ENCODE measurements around the gene KHSRP.
"Not testable (repeated sequence)": the region's sequence is repeated elsewhere in the genome, so short reads cannot be mapped to it uniquely, and the experiment has no call there.

KHSRP gene

GRCh38 chr19:6448045-6448444, 23.4 kb upstream of the KHSRP start:
- DNase-seq = no peak

DNA sequence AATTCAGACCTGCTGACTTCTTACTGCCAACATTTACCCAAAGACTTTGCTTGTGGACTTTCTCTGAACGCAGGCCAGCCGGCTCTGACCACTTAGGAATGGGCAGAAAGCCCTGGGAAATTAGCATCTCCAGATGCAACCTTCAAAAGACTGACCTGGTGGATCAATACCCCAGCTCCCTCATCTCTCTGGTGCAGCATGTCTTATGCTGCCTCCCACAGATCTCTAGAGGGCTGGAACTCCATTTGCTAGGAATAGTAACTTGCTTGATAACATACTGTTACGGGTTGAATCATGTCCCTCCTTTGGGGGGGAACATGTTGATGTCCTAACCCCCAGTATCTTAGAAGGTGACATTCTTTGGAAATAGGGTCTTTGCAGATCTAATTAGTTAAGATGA, 21.8 kb upstream of the KHSRP start:
- DNase-seq = no peak

- no peak for DNase-seq
These were observed 19.4 kb upstream of the KHSRP start for GRCh38 chr19:6443986-6444385.

DNA sequence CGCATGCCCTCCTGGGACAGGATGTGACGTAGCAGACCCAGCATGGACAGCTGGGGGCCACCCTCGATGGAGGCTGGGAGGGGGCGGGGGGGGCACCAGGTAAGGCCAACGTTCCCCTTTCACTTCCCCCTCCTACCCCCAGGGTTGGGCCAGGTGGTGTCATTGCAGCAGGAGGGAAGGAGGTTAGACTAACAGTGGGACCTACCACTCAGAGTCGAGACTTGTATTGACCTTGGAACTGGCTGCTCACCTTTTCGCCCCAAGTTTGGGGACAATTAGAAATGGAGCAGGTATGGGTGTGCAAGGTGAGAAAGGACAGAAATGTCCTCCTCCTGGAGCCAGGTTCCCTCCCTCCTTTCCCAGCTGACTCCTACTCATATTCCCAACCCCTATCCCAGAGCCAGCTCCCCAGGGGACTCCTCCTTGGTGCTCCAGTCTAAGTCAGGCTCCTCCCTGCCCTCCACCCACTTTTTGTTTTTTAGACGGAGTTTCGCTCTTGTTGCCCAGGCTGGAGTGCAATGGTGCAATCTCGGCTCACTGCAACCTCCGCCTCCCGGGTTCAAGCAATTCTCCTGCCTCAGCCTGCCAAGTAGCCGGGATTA, 17.6 kb upstream of the KHSRP start:
- DNase-seq = no peak

GRCh38 chr19:6440905-6441304, 16.3 kb upstream of the KHSRP start:
- no peak for DNase-seq

- no peak for DNase-seq
These were observed 15.1 kb upstream of the KHSRP start for GRCh38 chr19:6439743-6440142.

DNA sequence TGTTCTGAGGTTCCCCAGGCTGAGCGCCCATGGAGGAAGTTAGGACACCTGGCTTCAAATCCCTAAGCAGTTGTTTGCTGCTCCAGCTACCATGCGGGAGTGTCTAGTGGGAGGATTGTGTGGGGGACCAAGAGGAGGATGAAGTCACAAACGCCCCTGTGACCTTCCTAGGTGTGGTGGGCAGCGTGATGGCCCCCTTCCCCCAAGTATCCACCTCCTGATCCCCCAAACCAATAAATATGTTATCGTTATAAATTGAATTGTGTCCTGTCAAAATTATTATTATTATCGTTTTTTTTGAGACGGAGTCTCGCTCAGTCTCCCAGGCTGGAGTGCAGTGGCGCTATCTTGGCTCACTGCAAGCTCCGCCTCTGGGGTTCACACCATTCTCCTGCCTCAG, 9.1 kb upstream of the KHSRP start, which contains the start of gene SLC25A41:
Gene SLC25A41 (minus strand): TSS at position 101 of the 400 bp plus-strand sequence. CDS start 70 bp downstream, at position 31.
- DNase-seq = no peak

DNA sequence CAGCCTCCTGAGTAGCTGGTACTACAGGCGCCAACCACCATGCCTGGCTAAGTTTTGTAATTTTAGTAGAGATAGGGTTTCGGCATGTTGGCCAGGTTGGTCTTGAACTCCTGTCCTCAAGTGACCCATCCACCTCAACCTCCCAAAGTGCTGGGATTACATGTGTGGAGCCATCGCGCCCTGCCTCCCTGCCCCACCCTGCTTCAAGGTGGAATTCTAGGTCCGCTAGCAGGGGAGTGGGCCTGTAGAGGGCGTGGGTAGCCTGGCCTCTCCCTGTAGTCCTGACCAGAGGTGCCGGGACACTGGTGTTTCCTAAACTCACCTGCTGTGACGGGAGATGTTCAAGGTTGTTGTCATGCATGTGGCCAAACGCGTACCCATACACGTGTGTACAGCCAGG, 8.6 kb upstream of the KHSRP start:
- DNase-seq = no peak

DNA sequence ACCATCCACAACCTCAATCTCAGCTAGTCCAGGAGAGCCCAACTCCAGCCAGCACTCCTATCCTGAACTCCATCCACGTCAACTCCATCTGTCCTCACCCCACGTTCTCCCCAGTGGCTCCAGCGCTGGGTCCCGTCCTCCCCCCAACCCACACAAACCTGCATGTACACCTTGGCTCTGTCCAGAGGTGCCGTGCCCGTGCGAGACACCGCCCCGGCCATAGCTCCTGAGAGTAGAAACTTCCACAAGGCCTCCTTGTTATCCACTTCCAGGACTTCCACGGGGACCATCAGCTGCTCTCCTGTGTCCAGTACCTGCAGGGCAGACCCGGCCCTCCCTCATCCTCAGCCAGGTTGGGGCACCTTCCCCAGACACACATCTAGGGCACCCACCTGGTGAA, 7.3 kb upstream of the KHSRP start:
- no peak for DNase-seq

DNA sequence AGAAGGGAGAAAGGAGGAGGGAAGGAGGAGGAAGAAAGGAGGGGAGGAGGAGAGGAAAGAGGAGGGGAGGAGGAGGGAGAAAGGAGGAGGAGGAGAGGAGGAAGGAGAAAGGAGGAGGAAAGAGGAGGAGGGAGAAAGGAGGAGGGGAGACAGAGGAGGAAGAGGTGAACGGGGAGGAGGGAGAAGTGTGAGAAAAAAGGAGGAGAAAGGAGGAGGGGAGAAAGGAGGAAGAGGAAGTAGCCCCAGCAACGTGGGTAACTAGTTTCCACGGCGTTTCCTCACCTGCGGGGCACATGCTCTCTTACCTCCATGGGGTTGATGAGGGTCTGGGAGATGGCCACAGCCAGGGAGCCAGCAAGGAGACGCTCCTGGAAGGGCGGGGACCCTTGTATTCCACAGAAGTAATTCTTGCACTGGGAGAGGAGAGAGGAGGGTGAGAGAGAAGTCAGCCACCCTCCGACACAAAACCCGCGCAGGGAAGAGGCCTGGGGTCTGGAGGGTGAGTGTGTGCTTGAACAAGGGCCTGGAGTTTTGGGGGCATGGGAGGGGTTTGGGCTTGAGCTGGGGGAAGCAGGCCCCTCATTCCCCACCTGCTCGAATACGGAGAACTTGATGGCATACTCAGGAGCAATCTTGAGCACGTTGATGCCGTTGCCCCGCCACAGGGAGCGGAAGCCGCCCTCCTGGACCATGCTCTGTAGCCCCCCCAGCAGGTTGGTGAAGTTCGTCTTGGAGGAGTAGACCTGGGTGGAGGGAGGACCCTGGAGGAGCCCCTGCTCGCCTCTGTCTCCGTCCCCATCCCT, 5.0 kb upstream of the KHSRP start:
- DNase-seq = no peak

DNA sequence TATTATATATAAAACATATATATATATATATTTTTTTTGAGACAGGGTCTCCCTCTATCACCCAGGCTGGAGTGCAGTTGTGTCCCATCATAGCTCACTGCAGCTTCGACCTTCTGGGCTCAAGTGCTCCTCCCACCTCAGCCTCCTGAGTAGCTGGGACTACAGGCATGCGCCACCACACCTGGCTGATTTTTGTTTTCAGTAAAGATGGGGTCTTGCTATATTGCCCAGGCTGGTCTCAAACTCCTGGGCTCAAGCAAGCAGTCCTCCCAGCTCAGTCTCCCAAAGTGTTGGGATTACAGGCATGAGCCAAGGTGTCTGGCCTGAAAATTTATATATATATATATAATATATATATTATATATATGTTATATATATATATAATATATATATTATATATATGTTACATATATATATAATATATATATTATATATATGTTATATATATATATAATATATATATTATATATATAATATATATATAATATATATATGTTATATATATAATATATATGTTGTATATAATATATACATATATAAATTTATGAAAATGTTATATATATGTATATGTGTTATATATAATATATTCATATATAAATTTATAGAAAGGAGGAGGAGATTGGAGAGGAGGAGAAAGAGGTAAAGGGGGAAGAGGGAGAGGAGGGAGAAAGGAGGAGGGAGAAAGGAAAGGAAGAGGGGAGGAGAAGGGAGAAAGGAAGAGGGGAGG, 4.2 kb upstream of the KHSRP start:
- DNase-seq = not testable (repeated sequence)

- DNase-seq = no peak
These were observed 2.5 kb upstream of the KHSRP start for GRCh38 chr19:6427131-6427530.

- no peak for DNase-seq
These were observed 1.4 kb upstream of the KHSRP start for GRCh38 chr19:6425732-6426620.

GRCh38 chr19:6424939-6425731, 524 bp upstream of the KHSRP start:
- peak; percentile 100 for DNase-seq

GRCh38 chr19:6423499-6424194, 964 bp downstream of the KHSRP start:
- no peak for DNase-seq

GRCh38 chr19:6421075-6422014, 3.3 kb downstream of the KHSRP start:
- no peak for DNase-seq

GRCh38 chr19:6418562-6418932, 6.1 kb downstream of the KHSRP start:
- DNase-seq = no peak

DNA sequence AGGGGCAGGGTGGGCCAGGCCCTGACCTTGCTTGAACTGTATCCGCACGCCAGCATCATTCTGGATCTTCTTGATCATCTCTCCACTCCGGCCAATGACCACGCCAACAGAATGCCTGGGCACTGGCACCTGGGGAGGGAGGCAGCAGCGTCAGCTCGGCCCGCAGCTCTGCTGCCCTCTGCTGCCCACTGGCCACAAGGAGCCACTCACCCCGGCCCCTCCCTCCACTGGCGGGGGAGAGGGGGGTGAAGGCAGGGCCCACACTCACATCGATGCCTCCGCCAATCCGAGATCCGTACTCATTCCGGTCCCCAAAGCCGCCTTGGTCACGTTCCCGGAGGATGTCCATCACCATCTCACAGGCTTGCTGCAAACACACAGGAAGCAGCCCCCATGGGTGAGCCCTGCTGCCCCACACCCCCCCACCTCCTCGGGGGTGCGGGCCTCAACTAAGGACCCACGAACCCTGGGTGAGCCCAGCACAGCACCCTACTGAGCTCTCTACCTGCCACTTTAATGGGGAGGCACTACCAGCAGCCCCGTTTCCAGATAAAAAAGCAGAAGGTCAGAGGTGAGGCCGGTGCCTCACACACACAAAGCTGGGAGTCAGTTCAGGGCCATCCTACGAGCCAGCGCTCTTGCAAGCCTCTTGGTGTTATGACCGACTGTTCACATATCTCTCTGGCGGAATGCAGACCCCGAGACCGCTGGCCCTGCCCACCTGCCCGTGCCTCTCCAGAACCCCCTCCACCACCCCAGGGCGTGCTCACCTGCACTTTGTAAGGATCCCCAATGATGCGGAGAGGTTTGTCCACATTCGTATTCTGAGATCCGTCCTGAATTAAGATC, 6.7 kb downstream of the KHSRP start:
- no peak for DNase-seq

Measured in DMS79 (cell line).